NK-92 (cell line): ENCODE results near the gene PPARD.
"Not testable (repeated sequence)": the region's sequence is repeated elsewhere in the genome, so short reads cannot be mapped to it uniquely, and the experiment has no call there.

Source experiments
- DNase-seq: peaks from one replicate; lab custom pipeline; 2025; ENCODE audit not compliant: unreplicated experiment; lab: John Stamatoyannopoulos, UW

The PPARD gene

DNA sequence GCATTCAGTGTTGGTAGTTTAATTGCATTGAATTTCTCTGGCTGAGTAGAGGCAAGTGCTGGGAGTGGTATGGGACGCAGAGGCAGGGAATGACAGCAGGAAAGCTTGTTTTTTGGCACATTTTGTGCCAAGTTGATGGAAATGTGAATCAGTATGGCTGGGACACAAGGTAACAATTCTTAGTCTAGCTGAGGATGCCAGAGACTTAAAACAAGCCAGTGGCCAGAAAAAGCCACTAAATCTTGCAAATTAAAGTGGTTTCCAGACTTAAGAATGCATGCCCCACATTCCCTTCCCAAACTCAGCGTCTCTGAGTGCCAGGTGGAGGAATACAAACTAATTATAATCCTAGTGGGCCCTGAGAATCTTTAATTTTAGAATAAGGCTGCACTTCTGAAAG, 35.9 kb downstream of the PPARD start:
- DNase-seq, result no peak

DNA sequence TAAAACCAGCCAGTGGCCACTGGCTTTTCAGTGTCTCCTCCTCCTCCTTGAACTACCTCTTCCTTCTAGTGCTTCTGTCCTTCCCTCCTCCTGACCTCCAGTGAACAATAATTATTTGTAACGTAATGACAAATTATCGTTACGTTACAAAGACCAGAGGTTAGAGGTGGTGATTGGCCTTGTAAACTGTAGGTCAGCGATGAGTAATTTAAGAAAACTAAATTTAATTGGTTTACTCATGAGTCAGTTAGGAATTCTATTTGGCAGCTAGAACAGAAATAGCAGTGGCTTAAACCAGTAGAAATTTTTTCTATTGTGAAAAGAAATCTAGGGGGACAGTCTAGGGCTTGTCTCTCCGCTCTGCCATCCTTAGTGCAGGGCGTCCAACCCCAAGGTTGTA, 38.8 kb downstream of the PPARD start:
- no peak for DNase-seq

DNA sequence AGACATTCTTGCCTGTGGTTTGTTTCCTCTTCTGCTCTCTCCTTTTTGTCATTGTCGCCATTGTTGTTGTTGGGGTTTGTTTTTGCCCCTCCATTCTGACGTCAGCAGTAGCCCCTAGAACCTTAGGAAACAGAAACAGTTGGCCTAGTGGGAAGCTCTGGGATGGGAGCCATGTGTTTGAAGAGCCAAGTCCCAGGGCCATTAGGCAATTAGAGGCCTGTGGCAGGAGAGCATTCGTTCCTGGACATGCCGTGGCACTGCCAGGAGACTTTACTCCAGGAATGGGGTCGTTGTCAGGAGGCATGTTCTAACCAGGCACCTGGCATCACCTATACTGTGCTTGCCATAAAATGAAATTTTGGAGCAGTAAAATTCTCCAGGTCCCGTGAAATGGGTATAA, 39.7 kb downstream of the PPARD start:
- no peak for DNase-seq

DNA sequence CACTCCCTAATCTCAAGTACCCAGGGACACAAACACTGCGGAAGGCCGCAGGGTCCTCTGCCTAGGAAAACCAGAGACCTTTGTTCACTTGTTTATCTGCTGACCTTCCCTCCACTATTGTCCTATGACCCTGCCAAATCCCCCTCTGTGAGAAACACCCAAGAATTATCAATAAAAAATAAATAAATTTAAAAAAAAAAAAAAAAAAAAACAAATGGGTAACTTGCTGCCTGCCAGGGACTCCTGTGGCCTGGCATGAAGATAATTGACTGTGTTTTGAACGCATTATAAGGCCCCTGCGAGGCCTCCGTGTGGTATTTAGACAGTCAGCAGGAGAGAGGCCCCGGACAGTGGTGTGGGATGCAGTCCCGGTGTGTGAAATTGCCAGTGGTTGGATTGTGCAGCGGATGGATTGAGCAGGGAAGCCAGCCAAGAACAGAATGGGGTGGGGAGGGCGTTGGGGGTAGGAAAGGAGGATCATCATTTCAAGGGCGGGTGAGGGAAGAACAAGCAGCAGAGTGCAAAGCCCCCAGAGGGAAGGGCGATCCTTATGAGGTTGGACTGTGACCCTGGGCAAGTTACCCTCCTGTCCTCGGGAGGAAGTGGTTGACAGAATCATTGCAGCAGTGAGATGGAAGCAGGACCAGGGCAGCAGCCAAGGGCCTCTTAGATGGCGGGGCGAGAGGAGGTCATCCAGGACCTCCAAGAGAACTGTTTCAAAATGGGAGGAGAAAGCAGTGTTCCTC, 43.3 kb downstream of the PPARD start:
- DNase-seq, result no peak

DNA sequence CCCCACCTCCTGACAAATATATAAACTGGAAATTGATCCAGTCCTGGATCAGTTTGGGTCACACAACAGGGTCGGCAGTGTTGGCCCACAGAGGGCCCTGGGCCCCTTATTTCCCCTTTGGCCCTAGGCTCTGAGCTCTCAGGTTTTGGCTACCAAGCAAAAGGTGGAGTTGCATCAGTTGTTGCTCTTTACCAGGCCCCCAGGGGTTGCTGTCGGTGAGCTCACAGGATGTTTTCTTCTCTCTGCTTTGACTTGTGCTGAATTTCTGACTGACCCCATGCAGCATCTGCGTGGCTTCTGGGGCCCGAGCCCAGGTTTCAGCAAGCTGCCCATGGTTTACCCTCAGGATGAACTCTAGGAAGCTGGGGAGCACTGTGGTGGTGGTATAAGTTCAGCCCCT, 44.6 kb downstream of the PPARD start:
- DNase-seq, result no peak

DNA sequence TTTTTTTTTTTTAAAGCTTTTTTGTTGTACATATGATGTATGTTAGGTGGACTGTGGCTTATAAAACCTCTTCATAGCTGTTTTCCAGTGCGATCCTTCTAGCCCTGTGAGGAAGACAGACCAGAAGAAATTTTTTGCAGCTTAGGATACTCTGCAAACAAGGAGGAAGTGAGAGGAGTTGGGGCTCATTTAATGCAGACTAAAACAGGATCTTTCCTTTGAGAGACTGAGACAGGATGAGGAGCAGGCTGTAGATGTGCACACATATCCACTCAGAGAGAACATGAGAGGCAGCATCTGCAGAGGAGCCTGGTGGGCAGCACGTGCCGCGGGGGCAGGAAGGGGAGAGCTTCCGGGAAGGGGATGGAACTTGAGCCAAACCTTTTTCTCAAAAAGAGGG, 45.7 kb downstream of the PPARD start:
- no peak for DNase-seq

DNA sequence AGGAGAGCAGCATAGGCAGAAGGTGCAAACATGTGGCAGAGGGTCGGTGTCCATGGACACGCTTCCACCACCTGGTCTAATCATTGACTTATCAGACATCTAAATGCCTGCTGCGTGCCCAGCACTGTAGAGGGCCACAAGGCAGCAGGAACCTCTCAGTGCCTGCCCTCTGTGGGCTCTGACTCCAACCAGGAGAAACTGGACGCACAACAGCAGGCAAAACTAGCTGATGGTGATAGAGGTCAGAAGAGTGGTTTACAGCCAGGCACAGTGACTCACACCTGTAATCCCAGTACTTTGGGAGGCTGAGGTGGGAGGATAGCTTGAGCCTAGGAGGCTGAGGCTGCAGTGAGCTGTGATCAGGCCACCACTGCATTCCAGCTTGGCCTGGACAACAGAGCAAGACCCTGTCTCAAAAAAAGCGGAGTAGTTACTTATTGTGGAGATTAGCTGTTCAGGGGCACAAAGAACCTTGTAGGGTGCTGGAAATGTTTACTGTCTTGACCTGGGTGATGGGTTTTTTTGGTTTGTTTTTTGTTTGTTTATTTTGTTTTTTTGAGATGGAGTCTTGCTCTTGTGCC, 46.5 kb downstream of the PPARD start:
- DNase-seq, result no peak

DNA sequence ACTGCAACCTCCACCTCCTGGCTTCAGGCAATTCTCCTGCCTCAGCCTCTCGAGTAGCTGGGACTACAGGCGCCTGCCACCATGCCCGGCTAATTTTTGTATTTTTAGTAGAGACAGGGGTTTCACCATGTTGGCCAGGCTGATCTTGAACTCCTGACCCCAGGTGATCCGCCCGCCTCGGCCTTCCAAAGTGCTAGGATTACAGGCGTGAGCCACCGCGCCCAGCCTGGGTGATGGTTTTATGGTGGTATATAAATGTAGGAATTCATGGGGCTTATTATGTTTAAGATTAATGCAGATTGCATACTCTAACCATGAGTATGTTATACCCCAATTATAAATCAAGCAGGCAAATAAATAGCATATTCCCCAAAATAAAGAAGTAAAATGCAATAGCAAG, 47.0 kb downstream of the PPARD start:
- DNase-seq, result not testable (repeated sequence)

DNA sequence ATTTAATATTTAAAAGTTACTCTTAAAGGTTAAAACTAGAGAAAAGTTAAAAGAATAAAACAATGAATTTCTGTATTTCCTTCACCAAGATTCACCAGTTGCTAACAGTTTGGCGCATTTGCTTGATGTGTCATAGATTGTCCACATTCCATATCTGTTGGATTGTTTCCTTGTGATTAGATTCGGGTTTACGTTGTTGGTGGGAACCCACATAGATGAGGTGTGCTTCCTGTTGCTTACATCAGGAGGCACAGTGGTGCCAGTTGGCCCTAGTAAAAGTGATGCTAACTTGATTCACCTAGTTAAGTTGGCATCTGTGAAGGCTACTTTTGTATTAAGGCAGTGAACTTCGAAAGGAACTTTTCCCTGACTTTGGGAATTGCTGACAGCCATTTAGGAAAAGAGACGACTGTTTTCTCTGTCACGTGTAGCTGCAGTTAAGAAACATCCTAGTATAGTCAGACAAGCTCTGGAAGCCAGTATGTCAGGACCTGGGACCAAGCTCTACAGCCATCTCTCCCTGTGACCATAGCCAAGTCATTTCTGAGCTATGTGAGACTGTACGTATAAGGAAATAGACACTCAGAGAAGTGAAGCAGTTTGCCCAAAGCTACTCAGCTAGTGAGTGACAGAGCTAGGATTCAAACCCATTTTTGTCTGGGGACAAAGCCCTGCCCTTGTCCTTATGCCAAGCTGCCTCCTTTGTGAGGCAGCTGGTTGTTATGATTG, 49.0 kb downstream of the PPARD start:
- no peak for DNase-seq

DNA sequence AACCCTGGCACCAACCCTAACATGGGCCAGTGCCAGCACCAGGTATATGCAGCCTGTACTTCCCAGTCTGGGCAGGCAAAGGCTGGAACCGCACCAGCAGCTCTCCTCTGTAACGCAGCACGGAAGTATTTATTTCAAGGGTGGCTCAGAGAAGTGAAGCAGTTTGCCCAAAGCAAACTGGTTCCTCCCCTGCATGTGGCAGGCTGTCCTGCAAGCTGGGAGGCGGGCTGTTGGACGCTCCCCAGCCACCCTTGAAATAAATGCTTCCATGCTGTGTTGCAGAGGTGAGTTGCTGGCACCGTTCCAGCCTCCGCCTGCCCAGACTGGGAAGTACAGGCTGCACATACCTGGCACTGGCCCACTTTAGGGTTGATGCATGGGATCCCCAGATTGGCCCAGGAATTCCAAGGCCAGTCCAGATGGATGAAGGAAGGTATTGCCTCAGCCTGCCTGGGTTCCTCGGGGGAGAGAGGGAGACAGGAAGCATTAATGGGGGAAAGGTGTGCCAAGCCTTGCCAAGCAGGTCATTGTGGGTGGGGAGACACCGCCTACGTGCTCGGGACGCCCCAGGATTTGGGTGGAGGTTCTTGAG, 49.8 kb downstream of the PPARD start:
- DNase-seq, result no peak

DNA sequence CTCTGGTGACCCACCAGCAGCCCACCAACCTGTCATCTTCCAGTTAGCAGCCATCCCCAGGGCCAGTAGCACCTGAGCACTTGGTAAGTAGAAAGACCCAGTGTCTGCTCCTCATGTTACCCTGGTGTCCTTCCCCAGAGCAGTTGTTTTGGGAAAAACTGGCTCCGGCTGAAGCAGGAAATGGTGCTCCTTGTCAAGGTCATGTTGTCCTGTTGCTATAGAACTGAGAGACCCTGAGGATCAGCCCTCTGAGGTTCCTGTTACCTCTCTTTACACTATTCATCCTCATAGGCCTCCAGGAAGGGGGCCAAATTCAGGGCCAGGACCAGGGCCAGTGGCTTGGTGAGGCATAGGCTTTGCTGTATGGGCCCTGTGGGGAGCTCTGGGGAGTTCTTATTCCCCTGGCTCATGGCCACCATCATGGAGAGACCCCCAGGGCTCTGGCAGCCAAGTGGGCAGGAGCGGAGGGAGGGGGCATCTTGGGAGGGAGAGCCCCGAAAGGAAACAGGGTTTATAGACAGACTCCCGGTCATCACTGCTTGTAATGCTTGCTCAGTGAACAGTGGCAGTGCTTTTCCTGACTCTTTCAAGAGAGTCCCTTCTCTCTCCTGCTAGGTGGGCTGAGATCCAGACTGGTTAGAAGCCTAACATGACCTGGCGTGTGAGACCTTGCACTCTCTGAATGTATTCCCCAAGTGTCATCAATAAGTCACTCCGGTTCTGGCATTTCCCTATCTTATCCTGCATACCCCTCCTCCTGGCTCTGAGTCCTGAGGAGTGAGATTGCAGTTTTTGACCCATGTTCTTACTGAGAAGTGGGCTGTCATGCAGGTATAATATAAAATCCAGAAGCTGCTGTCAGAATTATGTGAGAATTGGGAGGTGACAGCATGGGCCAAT, 50.7 kb downstream of the PPARD start:
- DNase-seq, result no peak

DNA sequence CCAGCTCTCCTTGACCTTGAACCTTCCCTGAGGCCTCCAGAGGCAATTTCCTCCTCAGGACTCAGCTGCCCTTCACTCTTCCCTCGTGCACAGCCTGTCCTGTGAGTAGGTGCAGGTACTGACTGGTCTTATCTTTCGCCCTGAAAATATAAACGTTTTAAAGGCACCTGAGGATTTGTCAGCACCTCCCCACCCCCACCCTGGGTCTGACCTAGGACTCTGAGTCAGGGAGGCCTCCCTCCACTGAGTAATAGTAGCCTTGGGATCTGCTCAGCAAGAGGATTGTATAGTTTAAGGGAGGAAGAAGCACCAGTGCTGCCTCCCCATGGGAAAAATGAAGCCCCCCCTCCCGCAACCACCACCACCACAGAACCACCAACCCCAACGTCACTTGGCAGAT, 54.6 kb downstream of the PPARD start:
- DNase-seq, result no peak

DNA sequence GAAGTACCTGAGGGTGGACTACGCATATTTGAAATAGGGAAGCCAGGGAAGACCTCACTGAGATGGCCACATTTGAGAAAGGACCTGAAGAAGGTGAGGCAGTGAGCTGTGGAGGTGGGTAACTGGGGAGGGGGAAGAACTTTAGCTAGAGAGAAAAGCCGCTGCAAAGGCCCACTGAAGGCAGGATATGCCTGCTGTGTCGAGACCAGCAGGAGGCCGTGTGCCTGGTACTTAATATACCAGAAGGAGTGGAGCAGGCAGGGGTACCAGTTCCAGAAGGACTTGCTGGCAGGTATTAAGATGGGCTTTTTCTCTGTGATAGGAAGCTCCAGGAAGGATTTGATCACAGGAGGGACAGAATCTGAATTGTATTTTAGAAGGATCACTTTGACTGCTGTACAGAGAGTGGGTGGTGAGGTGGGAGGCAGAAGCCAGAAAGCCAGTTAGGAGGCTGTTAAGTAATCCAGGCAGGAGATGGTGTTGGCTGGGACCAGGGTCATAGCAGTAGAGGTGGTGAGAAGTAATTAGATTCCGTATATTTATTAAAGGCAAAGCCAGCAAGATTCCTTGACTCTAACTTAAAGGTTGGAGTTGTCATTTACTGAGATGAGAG, 55.6 kb downstream of the PPARD start:
- no peak for DNase-seq

DNA sequence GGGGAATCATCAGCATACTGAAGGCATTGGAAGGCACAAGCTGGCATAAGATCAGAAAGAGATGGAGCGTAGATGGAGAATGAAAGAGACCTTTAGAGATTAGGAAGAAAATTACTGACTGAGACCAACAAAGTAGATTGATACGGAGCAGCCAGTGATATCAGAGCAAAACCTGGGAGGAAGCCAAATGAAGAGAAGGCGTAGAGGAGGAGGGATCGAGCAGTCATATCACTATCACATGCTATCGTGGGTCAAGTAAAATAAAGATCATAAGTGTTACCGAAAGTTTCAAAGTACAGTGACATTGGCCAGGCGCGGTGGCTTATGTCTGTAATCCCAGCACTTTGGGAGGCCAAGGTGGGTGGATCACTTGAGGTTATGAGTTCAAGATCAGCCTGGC, 56.2 kb downstream of the PPARD start:
- no peak for DNase-seq

DNA sequence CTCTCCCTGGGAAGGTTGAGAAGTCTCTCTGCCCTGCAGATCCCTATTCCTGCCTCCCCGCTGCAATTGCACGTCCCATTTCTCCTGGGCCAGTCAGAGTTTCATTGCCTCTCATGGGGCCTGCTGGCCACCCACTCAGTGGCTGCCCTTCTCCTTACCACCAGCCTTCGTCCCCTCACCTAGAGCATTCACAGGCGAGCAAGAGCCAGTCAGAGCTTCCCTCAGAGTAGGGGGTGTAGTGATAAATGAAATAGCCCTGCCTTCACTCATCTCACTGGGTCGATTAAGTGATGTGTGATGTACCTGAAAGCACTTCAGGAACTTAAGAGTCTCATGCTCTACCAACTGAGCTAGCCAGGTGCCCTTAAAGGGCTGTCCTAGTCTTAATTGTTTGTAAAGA, 57.8 kb downstream of the PPARD start:
- DNase-seq, result no peak

DNA sequence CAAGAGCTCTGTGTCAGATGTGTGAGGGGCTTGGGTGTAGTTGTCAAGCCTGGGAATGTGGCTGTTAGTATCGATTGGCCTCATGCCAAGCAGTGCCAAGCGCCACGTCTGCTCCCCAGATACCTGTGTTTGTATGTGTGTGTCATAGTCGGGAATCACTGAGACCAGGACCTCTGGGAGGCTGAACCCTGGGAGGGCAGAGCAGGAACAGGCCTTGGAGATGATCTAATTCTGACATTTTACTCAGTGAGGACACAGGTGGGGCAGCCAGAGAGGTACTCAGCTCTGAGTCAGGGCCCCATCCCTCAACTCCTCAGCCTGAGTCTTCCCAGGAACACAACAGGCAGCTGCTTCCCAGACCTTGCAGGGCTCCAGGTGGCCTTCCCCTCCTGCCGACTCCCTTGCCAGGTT, 58.5 kb downstream of the PPARD start:
- DNase-seq, result no peak

DNA sequence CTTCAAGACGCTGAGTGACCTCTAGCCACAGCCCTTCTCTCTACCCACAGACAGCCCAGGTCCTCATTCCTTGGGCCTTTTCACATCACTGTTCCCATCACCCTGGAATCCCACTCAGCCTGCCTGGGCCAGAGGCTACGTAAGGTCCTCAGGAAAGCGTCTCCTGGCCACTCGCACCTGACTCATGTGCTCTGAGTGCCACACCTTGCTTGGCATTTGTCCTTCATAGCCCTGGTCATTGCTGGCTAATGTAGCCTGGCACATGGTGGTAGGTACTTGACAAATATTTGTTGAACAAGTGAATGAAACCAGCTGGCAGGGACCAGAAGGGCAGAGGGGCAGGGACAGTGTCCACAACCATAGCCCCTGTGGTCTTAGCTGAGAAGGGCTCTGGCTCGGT, 59.2 kb downstream of the PPARD start:
- DNase-seq, result no peak

DNA sequence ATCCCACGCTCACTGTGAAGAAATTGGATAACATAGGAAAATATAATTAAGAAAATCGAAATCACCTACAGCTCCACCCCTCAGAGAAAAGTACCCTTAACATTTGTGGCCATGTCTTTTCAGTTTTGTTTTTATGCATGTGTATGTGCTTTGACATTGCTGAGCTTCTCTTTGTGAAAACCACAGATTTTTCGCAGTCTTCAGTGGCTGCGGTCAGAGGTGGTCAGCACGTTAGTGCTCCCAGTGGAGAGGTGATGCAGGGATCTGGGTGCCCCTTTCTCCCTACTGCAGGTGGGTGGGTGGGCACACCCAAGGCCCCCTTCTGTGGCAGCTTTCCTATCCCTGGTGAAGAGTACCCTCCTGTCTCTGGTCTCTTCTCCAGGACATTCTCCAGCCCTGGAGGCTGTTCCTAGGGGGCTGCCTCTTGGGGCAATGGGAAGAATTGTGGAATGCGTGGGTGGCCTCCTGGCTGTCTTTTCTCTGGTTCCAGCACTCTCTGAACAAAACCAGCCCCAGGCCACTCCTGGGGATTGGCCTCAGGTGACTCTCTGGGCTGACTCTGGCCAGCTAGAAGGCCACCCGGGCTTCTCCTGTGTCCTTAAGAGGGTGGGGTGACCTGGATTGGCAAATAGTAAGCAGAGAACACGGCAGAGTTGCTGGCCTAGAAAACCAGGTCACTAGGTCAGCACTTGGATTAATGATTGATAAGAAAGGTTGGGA, 59.9 kb downstream of the PPARD start:
- no peak for DNase-seq

DNA sequence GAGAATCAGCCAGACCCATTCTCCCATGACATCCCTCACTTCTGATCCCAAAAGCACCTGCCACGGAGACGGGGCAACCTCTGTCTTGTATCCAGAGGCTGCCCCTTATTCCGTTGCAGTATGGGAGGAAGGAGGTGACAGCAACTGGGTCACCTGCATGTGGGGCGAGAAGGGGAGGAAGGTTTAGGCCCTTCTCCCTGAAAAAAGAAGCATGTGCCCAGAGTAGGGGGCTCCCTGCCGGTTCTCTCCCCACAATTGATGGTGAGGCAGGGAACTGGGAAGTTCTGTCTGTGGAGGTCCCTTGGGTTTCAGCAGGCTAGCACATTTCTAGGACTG, 60.5 kb downstream of the PPARD start:
- DNase-seq, result no peak
